Ovary (tissue), 9 donors: Measurements from ENCODE around the gene STX4. TPM values are rescaled to one million over a fixed set of nuclear protein-coding genes. Genes with fewer than 3 reads are reported as not detected.

Experiments used
- DNase-seq, 5 donors: peaks; one replicate each; pipeline ENCODE4 v3.0.0-alpha.2; 2019 to 2020
- H3K27ac ChIP-seq, 2 donors: fragments of 200-600 bp; one replicate each; pipeline versions ENCODE4 v1.5.1 to v1.8.0; 2019 to 2022
- H3K27me3 ChIP-seq: fragments of 200-600 bp; one replicate; pipeline ENCODE4 v1.8.0; 2022
- H3K36me3 ChIP-seq: fragments of 200-600 bp; sonication (generic); one replicate; pipeline ENCODE4 v1.5.1; 2019
- H3K4me1 ChIP-seq: one replicate; pipeline ENCODE4 v1.8.1; 2013; ENCODE audit warnings: mild to moderate bottlenecking, moderate library complexity; ENCODE audit not compliant: insufficient read depth
- H3K4me3 ChIP-seq: fragments of 200-600 bp; sonication (generic); one replicate; pipeline ENCODE4 v1.5.1; 2017
- H3K9me3 ChIP-seq, 2 donors: fragments of 200-600 bp in 1 of 2; sonication (generic) in 1 of 2; one replicate each; pipeline versions ENCODE4 v1.5.1 to v1.8.1; 2013 to 2019; ENCODE audit warnings: mild to moderate bottlenecking in 1 of 2, moderate library complexity in 1 of 2
- CTCF ChIP-seq, 3 donors: fragments of 450-650 bp in 2 of 3; fragments of 200-600 bp in 1 of 3; IDR thresholded peaks; one replicate each; pipeline versions ENCODE4 v1.5.1 to v1.8.0; 2016 to 2022; ENCODE audit warnings: antibody characterized with exemption in 3 of 3, mild to moderate bottlenecking in 1 of 3
- EP300 ChIP-seq: sonication (generic); formaldehyde crosslinking; IDR thresholded peaks from one replicate; pipeline ENCODE4 v1.6.1; 2017; ENCODE audit warnings: antibody characterized with exemption
- POLR2A ChIP-seq: fragments of 450-650 bp; IDR thresholded peaks from one replicate; pipeline ENCODE4 v1.6.1; 2017; ENCODE audit warnings: antibody characterized with exemption, mild to moderate bottlenecking, moderate library complexity
- WGBS, 3 donors: extraction: QIAGEN DNeasy Blood & Tissue Kit in 1 of 3; methylation state at CpG; one replicate each; pipeline versions ENCODE4 v1.1.5 to v1.1.7; 2013 to 2017; 5-methylcytosine and 5-hydroxymethylcytosine counted together
- intact Hi-C, 4 donors: fragments of 100-400 bp; cut with DNase I; formaldehyde crosslinking; loops; one replicate each; pipeline versions ENCODE4 v1.11.0 to v1.15.1; 2022 to 2023
- polyA plus RNA-seq, 2 donors: library from polyadenylated mRNA; stranded (reverse); fragments of 200-250 nt in 1 of 2; fragments of 350-450 nt in 1 of 2; fragmentation: Illumina TruSeq in 1 of 2; extraction: RNeasy Lipid Tissue Mini Kit (QIAGEN cat#74804) in 1 of 2; gene quantifications; one replicate each; pipeline ENCODE4 v1.2.3, GENCODE V29; 2013 to 2014
- total RNA-seq, 7 donors: library from RNA; depleted of rRNA in 2 of 7; stranded (reverse); fragments of >200 nt in 2 of 7; fragmentation: NEBNext Ultra II Directional in 3 of 7; extraction: Animal tissue kit (Norgen Biotek cat#: 25700) in 3 of 7; gene quantifications; one replicate each; pipeline versions ENCODE4 v1.1.0 to v1.2.4, GENCODE V29; 2016 to 2023
- donor health status: DM: no; HTN: no; CAD: no; lungs with moderate emphysema.
- donor health status: DM: no; HTN: no; CAD: no.
- donor health status: Bipolar disorder and iron deficiency.
- donor health status: DM: yes; HTN: yes; CAD: no.
- donor health status: DM: no; HTN: no; CAD: no.
- donor health status: DM: yes; HTN: yes; CAD: no.

Gene STX4
- total and polyA plus RNA-seq, 9 donors = 26.2 to 73.8 (median 53.8) TPM

GRCh38 chr16:31077024-31077423 is 43.7 kb downstream of the STX4 start:
- TF ChIP-seq POLR2A = no peak
- TF ChIP-seq EP300 = no peak
- TF ChIP-seq CTCF (IDR thresholded peaks at IDR 0.05) = no peak
- 87 to 89% (median 88%) methylated on average over 12 to 13 of the region's 13 CpGs for WGBS, 3 donors
- peaks cover 5% of the 10 kb centered on the region for H3K4me1 ChIP-seq

GRCh38 chr16:31077592-31078396 is 44.4 kb downstream of the STX4 start:
- no peak for DNase-seq
- H3K36me3 ChIP-seq = no peaks in the 10 kb centered on the region
- peaks cover 2% of the 10 kb centered on the region for H3K4me1 ChIP-seq

More at GRCh38 chr16:31077024-31077423, 43.7 kb downstream of the STX4 start:
- no peak for DNase-seq
- H3K27me3 ChIP-seq = no peaks in the 10 kb centered on the region
- H3K36me3 ChIP-seq = no peaks in the 10 kb centered on the region
- H3K9me3 ChIP-seq = no peaks in the 10 kb centered on the region
- no peak overlapping the region for H3K4me3 ChIP-seq
- intact Hi-C loops = no loop called here
- H3K27ac ChIP-seq = no peak overlapping the region

DNA sequence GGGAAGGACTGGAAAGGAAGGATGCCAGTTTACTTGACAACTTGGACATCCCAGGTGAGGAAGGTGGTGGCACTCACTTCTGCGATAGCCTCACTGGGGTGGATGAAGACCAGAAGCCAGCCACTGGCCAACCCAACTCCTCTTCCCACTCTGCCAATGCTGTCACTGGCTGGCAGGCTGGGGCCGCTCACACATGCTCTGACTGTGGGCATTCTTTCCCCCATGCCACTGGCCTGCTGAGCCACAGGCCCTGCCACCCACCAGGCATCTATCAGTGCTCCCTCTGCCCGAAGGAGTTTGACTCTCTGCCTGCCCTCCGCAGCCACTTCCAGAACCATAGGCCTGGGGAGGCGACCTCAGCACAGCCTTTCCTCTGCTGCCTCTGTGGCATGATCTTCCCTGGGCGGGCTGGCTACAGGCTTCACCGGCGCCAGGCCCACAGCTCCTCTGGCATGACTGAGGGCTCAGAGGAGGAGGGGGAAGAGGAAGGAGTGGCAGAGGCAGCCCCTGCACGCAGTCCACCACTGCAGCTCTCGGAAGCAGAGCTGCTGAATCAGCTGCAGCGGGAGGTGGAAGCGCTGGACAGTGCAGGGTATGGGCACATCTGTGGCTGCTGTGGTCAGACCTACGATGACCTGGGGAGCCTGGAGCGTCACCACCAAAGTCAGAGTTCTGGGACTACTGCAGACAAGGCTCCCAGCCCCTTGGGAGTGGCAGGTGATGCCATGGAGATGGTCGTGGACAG is 45.4 kb downstream of the STX4 start:
- 88 to 93% (median 92%) methylated on average over 15 of the region's 15 CpGs for WGBS, 3 donors
- no peak for DNase-seq
- no peak overlapping the region for H3K4me3 ChIP-seq
- no peaks in the 10 kb centered on the region for H3K27me3 ChIP-seq
- no peak overlapping the region for H3K27ac ChIP-seq
- intact Hi-C loops = no loop called here
- H3K4me1 ChIP-seq = peaks cover 2% of the 10 kb centered on the region
- H3K9me3 ChIP-seq = no peaks in the 10 kb centered on the region
- TF ChIP-seq POLR2A = no peak
- no peak for TF ChIP-seq EP300
- no peak for TF ChIP-seq CTCF (IDR thresholded peaks at IDR 0.05)
- H3K36me3 ChIP-seq = no peaks in the 10 kb centered on the region

More at GRCh38 chr16:31077592-31078396, 44.4 kb downstream of the STX4 start:
- no peak overlapping the region for H3K4me3 ChIP-seq
- no peaks in the 10 kb centered on the region for H3K9me3 ChIP-seq
- 90 to 93% (median 91%) methylated on average over 30 of the region's 30 CpGs for WGBS, 3 donors
- TF ChIP-seq POLR2A = no peak
- TF ChIP-seq EP300 = no peak
- TF ChIP-seq CTCF (IDR thresholded peaks at IDR 0.05) = no peak
- no peaks in the 10 kb centered on the region for H3K27me3 ChIP-seq
- no peak overlapping the region for H3K27ac ChIP-seq
- intact Hi-C loops = no loop called here

GRCh38 chr16:31079342-31079944 is 46.1 kb downstream of the STX4 start:
- no peak for DNase-seq
- H3K4me3 ChIP-seq = no peak overlapping the region
- 78 to 83% (median 80%) methylated on average over 13 of the region's 13 CpGs for WGBS, 3 donors
- no peak for TF ChIP-seq EP300
- no peak for TF ChIP-seq CTCF (IDR thresholded peaks at IDR 0.05)
- no peak for TF ChIP-seq POLR2A
- no peaks in the 10 kb centered on the region for H3K36me3 ChIP-seq
- no peaks in the 10 kb centered on the region for H3K27me3 ChIP-seq
- intact Hi-C loops = no loop called here
- H3K27ac ChIP-seq = no peak overlapping the region
- peaks cover 2% of the 10 kb centered on the region for H3K4me1 ChIP-seq
- no peaks in the 10 kb centered on the region for H3K9me3 ChIP-seq
